Upper lobe of left lung (tissue), 4 donors: ENCODE results near the gene XRCC4.

Source experiments
- EP300 ChIP-seq, 4 donors: sonication (generic); formaldehyde crosslinking; IDR thresholded peaks; one replicate each; pipeline ENCODE4 v1.5.1; 2017; ENCODE audit warnings: antibody characterized with exemption in 4 of 4, control low read depth in 2 of 4
- POLR2A ChIP-seq, 4 donors: fragments of 450-650 bp; IDR thresholded peaks; one replicate each; pipeline ENCODE4 v1.5.1; 2016 to 2017; ENCODE audit warnings: antibody characterized with exemption in 4 of 4, mild to moderate bottlenecking in 2 of 4
- TF ChIP-seq, protein P1 (sequence below), 6 experiments: fragments of 450-650 bp in 4 of 6; fragments of 200-600 bp in 2 of 6; sonication (generic) in 2 of 6; IDR thresholded peaks; one replicate each; pipeline ENCODE4 v1.5.1; 2016 to 2019; ENCODE audit warnings: antibody characterized with exemption in 6 of 6

- TF ChIP-seq, protein P1, sequence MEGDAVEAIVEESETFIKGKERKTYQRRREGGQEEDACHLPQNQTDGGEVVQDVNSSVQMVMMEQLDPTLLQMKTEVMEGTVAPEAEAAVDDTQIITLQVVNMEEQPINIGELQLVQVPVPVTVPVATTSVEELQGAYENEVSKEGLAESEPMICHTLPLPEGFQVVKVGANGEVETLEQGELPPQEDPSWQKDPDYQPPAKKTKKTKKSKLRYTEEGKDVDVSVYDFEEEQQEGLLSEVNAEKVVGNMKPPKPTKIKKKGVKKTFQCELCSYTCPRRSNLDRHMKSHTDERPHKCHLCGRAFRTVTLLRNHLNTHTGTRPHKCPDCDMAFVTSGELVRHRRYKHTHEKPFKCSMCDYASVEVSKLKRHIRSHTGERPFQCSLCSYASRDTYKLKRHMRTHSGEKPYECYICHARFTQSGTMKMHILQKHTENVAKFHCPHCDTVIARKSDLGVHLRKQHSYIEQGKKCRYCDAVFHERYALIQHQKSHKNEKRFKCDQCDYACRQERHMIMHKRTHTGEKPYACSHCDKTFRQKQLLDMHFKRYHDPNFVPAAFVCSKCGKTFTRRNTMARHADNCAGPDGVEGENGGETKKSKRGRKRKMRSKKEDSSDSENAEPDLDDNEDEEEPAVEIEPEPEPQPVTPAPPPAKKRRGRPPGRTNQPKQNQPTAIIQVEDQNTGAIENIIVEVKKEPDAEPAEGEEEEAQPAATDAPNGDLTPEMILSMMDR (IDR thresholded peaks at IDR 0.05), result no peak
- TF ChIP-seq POLR2A (IDR thresholded peaks at IDR 0.05) (no peak), EP300 (IDR thresholded peaks at IDR 0.05) (no peak)
Observed at GRCh38 chr5:83357621-83358231, 280.4 kb downstream of the XRCC4 start.
